A673 (cell line): ENCODE results near the gene MAL. TPM values are rescaled to one million over a fixed set of nuclear protein-coding genes. Genes with fewer than 3 reads are reported as not detected.

ENCODE experiments used
- BruUV-seq: library from RNA; stranded (reverse); fragments of 400-500 nt; replicated peaks from 2 replicates; lab custom pipeline; 2021; lab: Mats Ljungman, UMichigan
- CTCF ChIA-PET: fragments of 300-600 bp; sonication (Branson Sonifier 250); formaldehyde crosslinking; loops from one replicate; lab custom pipeline; 2022; ENCODE audit warnings: antibody characterized with exemption; lab: Charles Lee
- POLR2A ChIA-PET: fragments of 300-600 bp; sonication (Branson Sonifier 250); formaldehyde crosslinking; loops from one replicate; lab custom pipeline; 2022; ENCODE audit warnings: antibody characterized with exemption; ENCODE audit not compliant: low non-redundant PET; lab: Charles Lee
- DNase-seq: peaks from one replicate; pipeline ENCODE4 v3.0.0-alpha.2; 2015; ENCODE audit warnings: low spot score
- H3K27ac ChIP-seq: fragments of 200-600 bp; sonication (generic); 2 replicates; pipeline ENCODE4 v1.5.1; 2016; ENCODE audit warnings: mixed run types, low read depth, mild to moderate bottlenecking, mixed read lengths, antibody characterized with exemption, low read length; ENCODE audit not compliant: poor library complexity, severe bottlenecking
- H3K27me3 ChIP-seq: fragments of 200-600 bp; sonication (generic); replicated peaks from 2 replicates; pipeline ENCODE4 v1.6.1; 2017; ENCODE audit warnings: mixed run types, low read depth, mild to moderate bottlenecking, mixed read lengths, antibody characterized with exemption, low read length; ENCODE audit not compliant: insufficient read depth, poor library complexity
- H3K36me3 ChIP-seq: fragments of 200-600 bp; sonication (generic); 2 replicates; pipeline ENCODE4 v1.6.1; 2016; ENCODE audit warnings: mixed run types, mild to moderate bottlenecking, mixed read lengths, antibody characterized with exemption, low read length; ENCODE audit not compliant: insufficient read depth, poor library complexity, severe bottlenecking
- H3K4me1 ChIP-seq: fragments of 200-600 bp; sonication (generic); 2 replicates; pipeline ENCODE4 v1.6.1; 2017; ENCODE audit warnings: mixed run types, mild to moderate bottlenecking, mixed read lengths, antibody characterized with exemption, low read length; ENCODE audit not compliant: insufficient read depth, poor library complexity, severe bottlenecking
- H3K4me3 ChIP-seq: fragments of 200-600 bp; sonication (generic); 2 replicates; pipeline ENCODE4 v1.5.1; 2016; ENCODE audit warnings: low read depth, mixed run types, mild to moderate bottlenecking, mixed read lengths, low read length; ENCODE audit not compliant: poor library complexity, severe bottlenecking
- H3K9me3 ChIP-seq: fragments of 200-600 bp; sonication (generic); 2 replicates; pipeline ENCODE4 v1.6.1; 2016; ENCODE audit warnings: mixed run types, low read depth, mild to moderate bottlenecking, mixed read lengths, antibody characterized with exemption, low read length; ENCODE audit not compliant: poor library complexity, severe bottlenecking
- CTCF ChIP-seq: fragments of 300-800, 200-600 bp; sonication (generic); conservative IDR thresholded peaks from 2 replicates; pipeline ENCODE4 v1.5.1; 2017; ENCODE audit warnings: low read depth, mild to moderate bottlenecking, antibody characterized with exemption, low read length, moderate library complexity, mixed read lengths
- EZH2 ChIP-seq: fragments of 200-600 bp; sonication (generic); IDR thresholded peaks from 2 replicates; pipeline ENCODE4 v1.6.1; 2017; ENCODE audit warnings: borderline replicate concordance, low read depth, mild to moderate bottlenecking, mixed read lengths, antibody characterized with exemption, low read length; ENCODE audit not compliant: poor library complexity, severe bottlenecking
- intact Hi-C: fragments of 100-400 bp; cut with micrococcal nuclease; formaldehyde crosslinking; loops from one replicate; pipeline ENCODE4 v1.10.0; 2022; ENCODE audit not compliant: unreplicated experiment
- total RNA-seq: library from RNA; stranded (reverse); gene quantifications from 2 replicates; pipeline ENCODE4 v1.2.3, GENCODE V29; 2021

The MAL gene
- total RNA-seq, 1 experiment from 2014 or later, result not detected

- TF ChIP-seq EZH2 (no peak), CTCF (no peak)
- H3K9me3 ChIP-seq, result no peaks in the 10 kb centered on the region
- no TSS peak for BruUV-seq
- ChIA-PET POLR2A (no interaction called here), CTCF (no interaction called here)
- no peak overlapping the region for H3K27ac ChIP-seq
- no peak for DNase-seq
- no peaks in the 10 kb centered on the region for H3K4me1 ChIP-seq
- H3K27me3 ChIP-seq, result peaks cover 7% of the 10 kb centered on the region
- intact Hi-C loops, result no loop called here
- no peaks in the 10 kb centered on the region for H3K36me3 ChIP-seq
- no peak overlapping the region for H3K4me3 ChIP-seq
Observed at GRCh38 chr2:95046371-95047112, 21.0 kb downstream of the MAL start.

- ChIA-PET CTCF (no interaction called here), POLR2A (no interaction called here)
- Histone ChIP-seq H3K27me3 (peaks cover 4% of the 10 kb centered on the region), H3K36me3 (no peaks in the 10 kb centered on the region), H3K4me3 (no peak overlapping the region), H3K27ac (no peak overlapping the region), H3K4me1 (no peaks in the 10 kb centered on the region), H3K9me3 (no peaks in the 10 kb centered on the region)
- no TSS peak for BruUV-seq
- intact Hi-C loops, result no loop called here
- no peak for DNase-seq
- TF ChIP-seq EZH2 (no peak), CTCF (no peak)
Observed at GRCh38 chr2:95047629-95048510, 22.4 kb downstream of the MAL start.

- ChIA-PET CTCF (no interaction called here), POLR2A (no interaction called here)
- TF ChIP-seq EZH2 (no peak), CTCF (no peak)
- Histone ChIP-seq H3K9me3 (no peaks in the 10 kb centered on the region), H3K4me3 (no peak overlapping the region), H3K27me3 (peaks cover 8% of the 10 kb centered on the region), H3K36me3 (no peaks in the 10 kb centered on the region), H3K4me1 (no peaks in the 10 kb centered on the region), H3K27ac (no peak overlapping the region)
- no peak for DNase-seq
- BruUV-seq, result no TSS peak
- intact Hi-C loops, result no loop called here
Observed at GRCh38 chr2:95048825-95049682, 23.5 kb downstream of the MAL start.
